Calu3 (cell line): ENCODE data around the gene ODF4. TPM values are rescaled to one million over a fixed set of nuclear protein-coding genes. Genes with fewer than 3 reads are reported as not detected.

Experiments
- BruUV-seq: library from RNA; stranded (reverse); fragments of 400-500 nt; replicated peaks from 2 replicates; lab custom pipeline; 2021; lab: Mats Ljungman, UMichigan
- CTCF ChIA-PET: fragments of 300-600 bp; sonication (Branson Sonifier 250); formaldehyde crosslinking; loops from one replicate; lab custom pipeline; 2022; ENCODE audit warnings: antibody characterized with exemption; lab: Charles Lee
- DNase-seq: peaks from one replicate; pipeline ENCODE4 v3.0.0; 2022
- H3K27ac Mint-ChIP-seq: one replicate; pipeline ENCODE4 v1.8.0; 2022; ENCODE audit warnings: mixed read lengths; ENCODE audit not compliant: unreplicated experiment
- H3K27me3 Mint-ChIP-seq: one replicate; pipeline ENCODE4 v1.8.0; 2022; ENCODE audit warnings: mixed read lengths; ENCODE audit not compliant: unreplicated experiment
- H3K36me3 Mint-ChIP-seq: one replicate; pipeline ENCODE4 v1.8.0; 2022; ENCODE audit warnings: mild to moderate bottlenecking, moderate library complexity, mixed read lengths; ENCODE audit not compliant: insufficient read depth, unreplicated experiment
- H3K4me1 Mint-ChIP-seq: one replicate; pipeline ENCODE4 v1.8.0; 2022; ENCODE audit warnings: mild to moderate bottlenecking, low read depth, mixed read lengths; ENCODE audit not compliant: unreplicated experiment
- H3K4me3 Mint-ChIP-seq: one replicate; pipeline ENCODE4 v1.8.0; 2022; ENCODE audit warnings: mild to moderate bottlenecking, low read depth, moderate library complexity, mixed read lengths; ENCODE audit not compliant: unreplicated experiment
- H3K9me3 Mint-ChIP-seq: one replicate; pipeline ENCODE4 v1.8.0; 2022; ENCODE audit warnings: low read depth, mixed read lengths; ENCODE audit not compliant: unreplicated experiment
- intact Hi-C: fragments of 100-400 bp; cut with micrococcal nuclease; formaldehyde crosslinking; loops from one replicate; pipeline ENCODE4 v1.10.0; 2022; ENCODE audit not compliant: unreplicated experiment
- total RNA-seq: library from RNA; stranded (reverse); gene quantifications from 2 replicates; pipeline ENCODE4 v1.2.3, GENCODE V29; 2022
- TF ChIP-seq, protein P1 (sequence below): fragments of 200-600 bp; IDR thresholded peaks from one replicate; pipeline ENCODE4 v1.8.0; 2022; ENCODE audit warnings: antibody characterized with exemption; ENCODE audit not compliant: unreplicated experiment

ODF4 gene
- total RNA-seq, 1 experiment from 2014 or later, result not detected

DNA sequence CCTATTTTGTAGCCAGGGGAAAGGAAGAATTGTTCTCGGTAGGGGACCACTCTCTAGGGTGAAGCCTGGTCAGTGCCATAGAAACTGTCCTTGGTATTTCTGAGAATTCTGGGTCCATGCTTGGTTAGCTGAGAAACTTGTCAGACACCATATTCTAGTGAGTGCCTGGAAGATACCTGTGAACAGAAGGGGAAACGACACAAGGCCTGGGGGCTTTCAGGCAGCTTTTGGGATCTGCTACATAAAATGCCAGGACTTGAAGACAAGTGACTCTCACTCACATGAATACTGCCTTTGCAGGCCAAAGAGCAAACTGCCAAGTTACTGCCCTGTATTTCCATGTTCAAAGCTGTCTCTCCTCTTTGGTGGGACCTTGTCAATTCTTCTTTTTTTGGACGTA is 18.3 kb downstream of the ODF4 start:
- CTCF ChIA-PET, result no interaction called here

DNA sequence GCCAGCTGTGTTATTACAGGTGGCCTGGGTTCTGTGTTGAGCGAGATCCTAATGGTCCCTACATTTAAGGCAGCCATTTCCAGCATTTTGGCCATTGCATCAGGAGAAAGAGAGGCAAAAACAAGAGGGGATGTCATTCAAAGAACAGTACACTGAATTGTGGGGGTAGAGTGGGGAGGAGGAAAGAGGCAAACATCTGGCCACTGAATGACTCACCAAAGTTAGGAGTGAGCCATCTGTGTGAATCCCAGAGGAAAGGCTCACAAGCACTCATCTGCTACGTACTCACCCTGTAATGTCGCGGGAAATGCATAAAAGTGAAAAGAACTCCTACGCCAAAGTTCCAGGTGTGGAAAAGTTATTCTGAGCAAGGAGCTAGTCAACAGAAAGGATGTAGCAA is 20.1 kb downstream of the ODF4 start:
- intact Hi-C loops, result no loop called here
- CTCF ChIA-PET, result interaction anchor here (0.6 kb wide), 1 partner anchor 23 kb away, joined by 4 read pairs; no protein-coding TSS in a partner anchor
- H3K36me3 Mint-ChIP-seq, result no peaks in the 10 kb centered on the region
- H3K4me3 Mint-ChIP-seq, result no peak overlapping the region
- peaks cover 13% of the 10 kb centered on the region for H3K27me3 Mint-ChIP-seq
- BruUV-seq, result no TSS peak
- H3K27ac Mint-ChIP-seq, result no peak overlapping the region
- no peaks in the 10 kb centered on the region for H3K9me3 Mint-ChIP-seq
- H3K4me1 Mint-ChIP-seq, result no peaks in the 10 kb centered on the region
- TF ChIP-seq, protein P1, sequence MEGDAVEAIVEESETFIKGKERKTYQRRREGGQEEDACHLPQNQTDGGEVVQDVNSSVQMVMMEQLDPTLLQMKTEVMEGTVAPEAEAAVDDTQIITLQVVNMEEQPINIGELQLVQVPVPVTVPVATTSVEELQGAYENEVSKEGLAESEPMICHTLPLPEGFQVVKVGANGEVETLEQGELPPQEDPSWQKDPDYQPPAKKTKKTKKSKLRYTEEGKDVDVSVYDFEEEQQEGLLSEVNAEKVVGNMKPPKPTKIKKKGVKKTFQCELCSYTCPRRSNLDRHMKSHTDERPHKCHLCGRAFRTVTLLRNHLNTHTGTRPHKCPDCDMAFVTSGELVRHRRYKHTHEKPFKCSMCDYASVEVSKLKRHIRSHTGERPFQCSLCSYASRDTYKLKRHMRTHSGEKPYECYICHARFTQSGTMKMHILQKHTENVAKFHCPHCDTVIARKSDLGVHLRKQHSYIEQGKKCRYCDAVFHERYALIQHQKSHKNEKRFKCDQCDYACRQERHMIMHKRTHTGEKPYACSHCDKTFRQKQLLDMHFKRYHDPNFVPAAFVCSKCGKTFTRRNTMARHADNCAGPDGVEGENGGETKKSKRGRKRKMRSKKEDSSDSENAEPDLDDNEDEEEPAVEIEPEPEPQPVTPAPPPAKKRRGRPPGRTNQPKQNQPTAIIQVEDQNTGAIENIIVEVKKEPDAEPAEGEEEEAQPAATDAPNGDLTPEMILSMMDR, result no peak
- DNase-seq, result no peak

More for the DNA sequence above, 18.3 kb downstream of the ODF4 start:
- Mint-ChIP-seq H3K9me3 (no peaks in the 10 kb centered on the region), H3K4me1 (no peaks in the 10 kb centered on the region), H3K36me3 (no peaks in the 10 kb centered on the region), H3K27me3 (peaks cover 25% of the 10 kb centered on the region), H3K27ac (no peak overlapping the region), H3K4me3 (no peak overlapping the region)
- DNase-seq, result no peak
- intact Hi-C loops, result no loop called here
- BruUV-seq, result no TSS peak
- TF ChIP-seq, protein P1, result no peak

DNA sequence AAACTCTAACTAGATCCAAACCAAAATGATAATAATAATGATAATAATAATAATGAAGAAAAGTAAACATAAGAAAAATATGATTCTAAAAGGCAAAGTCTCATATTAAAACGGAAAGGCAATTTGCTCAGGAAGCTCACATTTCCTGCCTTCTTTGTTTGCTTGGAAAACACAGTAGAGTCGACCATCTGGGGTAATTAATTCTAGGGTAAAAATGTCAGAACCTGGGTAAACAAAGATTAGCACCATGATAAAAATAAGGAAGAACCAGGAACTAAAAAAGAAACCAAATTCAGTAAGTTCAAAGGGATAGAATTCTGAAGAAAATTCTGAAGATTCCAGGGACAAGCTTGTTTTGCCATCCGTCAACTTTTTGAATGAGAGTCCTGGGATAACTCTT is 20.6 kb downstream of the ODF4 start:
- Mint-ChIP-seq H3K36me3 (no peaks in the 10 kb centered on the region), H3K4me1 (no peaks in the 10 kb centered on the region), H3K9me3 (no peaks in the 10 kb centered on the region), H3K27ac (no peak overlapping the region), H3K27me3 (peaks cover 13% of the 10 kb centered on the region), H3K4me3 (no peak overlapping the region)
- CTCF ChIA-PET, result interaction anchor here (0.6 kb wide), 1 partner anchor 23 kb away, joined by 4 read pairs; no protein-coding TSS in a partner anchor
- BruUV-seq, result no TSS peak
- TF ChIP-seq, protein P1, result no peak
- intact Hi-C loops, result no loop called here
- DNase-seq, result no peak

DNA sequence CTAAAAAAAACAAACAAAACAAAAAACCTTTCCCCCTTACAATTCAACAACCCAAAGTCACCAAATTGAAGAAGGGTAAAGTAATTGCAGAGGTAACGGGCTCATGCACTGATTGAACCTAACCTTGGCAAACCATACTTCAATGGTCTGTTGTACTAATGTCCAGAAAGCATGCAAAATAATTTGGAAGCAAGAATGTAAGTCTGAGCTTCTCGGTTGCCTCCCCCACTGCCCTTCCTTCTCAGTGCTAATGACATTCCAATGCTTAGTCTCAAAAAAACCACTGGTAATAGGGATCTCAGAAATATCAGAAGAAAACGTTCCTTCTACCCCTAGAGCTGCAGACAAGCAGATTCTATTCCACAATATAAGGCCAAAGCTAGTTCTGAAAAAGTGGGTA is 21.1 kb downstream of the ODF4 start:
- Mint-ChIP-seq H3K27me3 (peaks cover 13% of the 10 kb centered on the region), H3K27ac (no peak overlapping the region), H3K4me3 (no peak overlapping the region), H3K36me3 (no peaks in the 10 kb centered on the region), H3K9me3 (no peaks in the 10 kb centered on the region), H3K4me1 (no peaks in the 10 kb centered on the region)
- intact Hi-C loops, result no loop called here
- CTCF ChIA-PET, result no interaction called here
- no TSS peak for BruUV-seq
- TF ChIP-seq, protein P1, result no peak
- DNase-seq, result no peak
